Testis (tissue), 3 donors: ENCODE data around the gene NRF1. TPM values are rescaled to one million over a fixed set of nuclear protein-coding genes. Genes with fewer than 3 reads are reported as not detected.
"Not testable (repeated sequence)": the region's sequence is repeated elsewhere in the genome, so short reads cannot be mapped to it uniquely, and the experiment has no call there.

ENCODE experiments used
- DNase-seq: peaks from one replicate; pipeline ENCODE4 v3.0.0-alpha.2; 2019
- H3K27ac ChIP-seq, 2 donors: fragments of 200-600 bp; sonication (generic); one replicate each; pipeline ENCODE4 v1.5.1; 2019
- H3K27me3 ChIP-seq: fragments of 200-600 bp; sonication (generic); one replicate; pipeline ENCODE4 v1.5.1; 2019
- H3K36me3 ChIP-seq: fragments of 200-600 bp; sonication (generic); one replicate; pipeline ENCODE4 v1.5.1; 2017; ENCODE audit warnings: low read depth; ENCODE audit errors: missing control alignments
- H3K4me1 ChIP-seq: fragments of 200-600 bp; sonication (generic); one replicate; pipeline ENCODE4 v1.5.1; 2019
- H3K4me3 ChIP-seq, 2 donors: fragments of 200-600 bp; sonication (generic); one replicate each; pipeline ENCODE4 v1.5.1; 2017 to 2019
- H3K9me3 ChIP-seq: fragments of 200-600 bp; sonication (generic); one replicate; pipeline ENCODE4 v1.5.1; 2017
- CTCF ChIP-seq, 3 experiments: fragments of 450-650 bp in 2 of 3; fragments of 200-600 bp in 1 of 3; sonication (generic) in 1 of 3; IDR thresholded peaks; one replicate each; pipeline ENCODE4 v1.5.1; 2016 to 2019; ENCODE audit warnings: antibody characterized with exemption in 3 of 3, mild to moderate bottlenecking in 2 of 3, moderate library complexity in 1 of 3
- POLR2A ChIP-seq: fragments of 450-650 bp; IDR thresholded peaks from one replicate; pipeline ENCODE4 v1.6.1; 2017; ENCODE audit warnings: antibody characterized with exemption, mild to moderate bottlenecking, moderate library complexity
- WGBS, 2 donors: methylation state at CpG; one replicate each; pipeline ENCODE4 v1.1.5; 2018; 5-methylcytosine and 5-hydroxymethylcytosine counted together
- intact Hi-C: fragments of 100-400 bp; cut with DNase I; formaldehyde crosslinking; loops from one replicate; pipeline ENCODE4 v1.15.1; 2023; ENCODE audit warnings: low total_unique reads
- polyA plus RNA-seq: library from polyadenylated mRNA; stranded (reverse); fragments of 350-450 nt; fragmentation: Illumina TruSeq; extraction: RNeasy Lipid Tissue Mini Kit (QIAGEN cat#74804); gene quantifications from one replicate; pipeline ENCODE4 v1.2.3, GENCODE V29; 2014; ENCODE audit warnings: low read depth, low replicate concordance; ENCODE audit not compliant: insufficient read depth
- total RNA-seq, 2 donors: library from RNA; depleted of rRNA; stranded (reverse); fragments of >200 nt; gene quantifications; one replicate each; pipeline ENCODE4 v1.2.3, GENCODE V29; 2016

The NRF1 gene
- total and polyA plus RNA-seq, 3 donors from 2014 or later, result 16.9 to 41.6 (median 26.9) TPM

GRCh38 chr7:129667551-129667950, 56.0 kb downstream of the NRF1 start:
- DNase-seq, result no peak
- H3K27me3 ChIP-seq, result no peaks in the 10 kb centered on the region
- TF ChIP-seq POLR2A (no peak), CTCF (IDR thresholded peaks at IDR 0.05) (no peak)
- intact Hi-C loops, result loop anchor here (10.0 kb wide), 1 partner anchor 157 kb away; no protein-coding TSS in a partner anchor
- H3K27ac ChIP-seq, result no peak overlapping the region
- H3K4me3 ChIP-seq, result no peak overlapping the region
- H3K4me1 ChIP-seq, result peaks cover 5% of the 10 kb centered on the region
- no peaks in the 10 kb centered on the region for H3K36me3 ChIP-seq
- 93 to 97% methylated on average over 1 of the region's 1 CpG for WGBS, 2 donors
- H3K9me3 ChIP-seq, result no peaks in the 10 kb centered on the region

- intact Hi-C loops, result loop anchor here (10.0 kb wide), 1 partner anchor 155 kb away; no protein-coding TSS in a partner anchor
- no peaks in the 10 kb centered on the region for H3K4me1 ChIP-seq
- TF ChIP-seq CTCF (IDR thresholded peaks at IDR 0.05), result no peak
- TF ChIP-seq POLR2A, result no peak
- no peak overlapping the region for H3K4me3 ChIP-seq
- no peaks in the 10 kb centered on the region for H3K9me3 ChIP-seq
- WGBS, 2 donors, result 83 to 88% methylated on average over 2 of the region's 2 CpGs
- no peak overlapping the region for H3K27ac ChIP-seq
- DNase-seq, result no peak
- H3K27me3 ChIP-seq, result no peaks in the 10 kb centered on the region
- no peaks in the 10 kb centered on the region for H3K36me3 ChIP-seq
Observed at GRCh38 chr7:129669901-129670300, 58.4 kb downstream of the NRF1 start.

- Histone ChIP-seq H3K27me3 (no peaks in the 10 kb centered on the region), H3K36me3 (no peaks in the 10 kb centered on the region), H3K27ac (peak overlapping the region in 1 of 2 donors; percentile 1), H3K4me1 (no peaks in the 10 kb centered on the region), H3K9me3 (no peaks in the 10 kb centered on the region), H3K4me3 (no peak overlapping the region)
- intact Hi-C loops, result no loop called here
- DNase-seq, result no peak
- TF ChIP-seq CTCF (IDR thresholded peaks at IDR 0.05) (no peak), POLR2A (no peak)
Observed at GRCh38 chr7:129670656-129671055, 59.1 kb downstream of the NRF1 start.

GRCh38 chr7:129671266-129671665, 59.7 kb downstream of the NRF1 start:
- Histone ChIP-seq H3K4me3 (no peak overlapping the region), H3K27ac (no peak overlapping the region), H3K27me3 (no peaks in the 10 kb centered on the region), H3K9me3 (no peaks in the 10 kb centered on the region), H3K4me1 (no peaks in the 10 kb centered on the region), H3K36me3 (no peaks in the 10 kb centered on the region)
- DNase-seq, result no peak
- 68 to 73% methylated on average over 9 of the region's 9 CpGs for WGBS, 2 donors
- intact Hi-C loops, result no loop called here
- TF ChIP-seq POLR2A, result no peak
- TF ChIP-seq CTCF (IDR thresholded peaks at IDR 0.05), result no peak

GRCh38 chr7:129674475-129674874, 63.0 kb downstream of the NRF1 start:
- H3K27ac ChIP-seq, intact Hi-C loops, H3K36me3 ChIP-seq, DNase-seq, H3K4me3 ChIP-seq, H3K4me1 ChIP-seq, H3K9me3 ChIP-seq, H3K27me3 ChIP-seq: not testable (repeated sequence)
- 91 to 100% methylated on average over 4 of the region's 4 CpGs for WGBS, 2 donors
